K562 (cell line): Measurements from ENCODE around the gene SLC39A11. TPM values are rescaled to one million over a fixed set of nuclear protein-coding genes. Genes with fewer than 3 reads are reported as not detected.

ENCODE experiments used
- ATAC-seq: fragments of 200-7000 bp; cut with Tn5 transposase; 3 replicates; pipeline ENCODE4 v1.9.1; 2020; ENCODE audit warnings: moderate library complexity
- BruUV-seq: library from RNA; stranded (reverse); fragments of 400-500 nt; replicated peaks from 2 replicates; lab custom pipeline; 2021; lab: Mats Ljungman, UMichigan
- CTCF ChIA-PET: fragments of 300-600 bp; formaldehyde crosslinking; extraction: SDS; loops from one replicate; lab custom pipeline; 2021; ENCODE audit warnings: low intra/inter-chr PET ratio; lab: Yijun Ruan, JAX
- POLR2A ChIA-PET: fragments of 300-600, 350-650 bp; sonication (Branson Sonifier 250); formaldehyde crosslinking; extraction: SDS; loops from one replicate; lab custom pipeline; 2021; ENCODE audit warnings: antibody characterized with exemption, inconsistent platforms; lab: Yijun Ruan, JAX
- DNase-seq, 4 experiments: peaks; one replicate each; pipeline versions ENCODE4 v3.0.0 to v3.0.0-alpha.2; 2011 to 2018; ENCODE audit warnings: low spot score in 3 of 4, mixed read lengths in 3 of 4; ENCODE audit errors: extremely low read depth in 1 of 4
- FAIRE-seq: peaks from 2 replicates; lab custom pipeline; 2011; peaks lifted over from hg19 to GRCh38; lab: Jason Lieb, UNC
- H2AFZ ChIP-seq: 2 replicates; pipeline ENCODE4 v1.6.0; 2011; ENCODE audit warnings: low read depth, low read length, control low read depth, inconsistent platforms
- H3K27ac ChIP-seq: fragments of 200-600 bp; 3 replicates; pipeline ENCODE4 v1.8.0; 2011; ENCODE audit warnings: low read depth, mild to moderate bottlenecking, control low read depth, inconsistent platforms, low read length, moderate library complexity, mixed read lengths; ENCODE audit errors: extremely low read depth
- H3K27me3 ChIP-seq, 2 experiments: fragments of 300-600 bp in 1 of 2; 2 replicates in 1 of 2; 3 replicates in 1 of 2; pipeline versions ENCODE4 v1.6.0 to v1.8.0; 2011; ENCODE audit warnings: inconsistent platforms in 2 of 2, low read length in 2 of 2, mild to moderate bottlenecking in 1 of 2, mixed read lengths in 1 of 2, moderate library complexity in 1 of 2; ENCODE audit not compliant: control insufficient read depth in 2 of 2, insufficient read depth in 2 of 2
- H3K36me3 ChIP-seq: fragments of 300-600 bp; 3 replicates; pipeline ENCODE4 v1.8.0; 2011; ENCODE audit warnings: mild to moderate bottlenecking, low read length, inconsistent platforms; ENCODE audit not compliant: control insufficient read depth, insufficient read depth
- H3K4me1 ChIP-seq, 2 experiments: fragments of 200-600 bp in 1 of 2; replicated peaks in 1 of 2; 2 replicates in 1 of 2; 3 replicates in 1 of 2; pipeline versions ENCODE4 v1.5.1 to v1.8.0; 2011; ENCODE audit warnings: inconsistent platforms in 2 of 2, low read length in 2 of 2, mild to moderate bottlenecking in 1 of 2, mixed read lengths in 1 of 2, moderate library complexity in 1 of 2; ENCODE audit not compliant: control insufficient read depth in 2 of 2, insufficient read depth in 2 of 2
- H3K4me2 ChIP-seq: 2 replicates; pipeline ENCODE4 v1.6.1; 2011; ENCODE audit warnings: low read length, control low read depth, inconsistent platforms, mixed read lengths; ENCODE audit not compliant: insufficient read depth
- H3K4me3 ChIP-seq: fragments of 200-600 bp; sonication (generic), shearing (Covaris generic); 2 replicates; pipeline ENCODE4 v1.5.1; 2016; ENCODE audit warnings: control low read depth, inconsistent platforms
- H3K79me2 ChIP-seq: fragments of 200-600 bp; 3 replicates; pipeline ENCODE4 v1.8.0; 2011; ENCODE audit warnings: low read length, inconsistent platforms; ENCODE audit not compliant: control insufficient read depth, insufficient read depth
- H3K9ac ChIP-seq, 2 experiments: 2 replicates each; pipeline versions ENCODE4 v1.6.0 to v1.6.1; 2011; ENCODE audit warnings: low read depth in 2 of 2, low read length in 2 of 2, control low read depth in 1 of 2, inconsistent platforms in 1 of 2, mild to moderate bottlenecking in 1 of 2, mixed read lengths in 1 of 2; ENCODE audit not compliant: insufficient read depth in 1 of 2
- H3K9me1 ChIP-seq: one replicate; pipeline ENCODE4 v1.6.0; 2011; ENCODE audit warnings: inconsistent platforms, mild to moderate bottlenecking, low read length, moderate library complexity; ENCODE audit not compliant: control insufficient read depth, insufficient read depth
- H3K9me3 ChIP-seq: replicated peaks from 2 replicates; pipeline ENCODE4 v1.5.1; 2011; ENCODE audit warnings: low read depth, low read length, inconsistent platforms; ENCODE audit not compliant: control insufficient read depth, insufficient read depth
- H4K20me1 ChIP-seq: replicated peaks from 2 replicates; pipeline ENCODE4 v1.6.1; 2011; ENCODE audit warnings: low read length, inconsistent platforms, mixed read lengths; ENCODE audit not compliant: control insufficient read depth, insufficient read depth
- ASH1L ChIP-seq: fragments of 450-650 bp; IDR thresholded peaks from 2 replicates; pipeline ENCODE4 v1.6.1; 2018; ENCODE audit warnings: borderline replicate concordance, mild to moderate bottlenecking, low read depth; ENCODE audit not compliant: partially characterized antibody
- ATF7 ChIP-seq: fragments of 450-650 bp; IDR thresholded peaks from 2 replicates; pipeline ENCODE4 v1.7.1; 2014; ENCODE audit warnings: mild to moderate bottlenecking, moderate library complexity
- CHD1 ChIP-seq: fragments of 200-600 bp; sonication (generic); IDR thresholded peaks from one replicate; pipeline ENCODE4 v1.6.1; 2012; ENCODE audit warnings: mild to moderate bottlenecking, moderate library complexity, low read length, inconsistent platforms
- CREB5 ChIP-seq: fragments of 250-450 bp; sonication (Bioruptor Pico); IDR thresholded peaks from 2 replicates; pipeline ENCODE4 v1.5.0; 2020; ENCODE audit warnings: mild to moderate bottlenecking
- CTCF ChIP-seq, 3 experiments: IDR thresholded peaks in 2 of 3; conservative IDR thresholded peaks in 1 of 3; 2 replicates each; pipeline ENCODE4 v1.5.1; 2011 to 2012; ENCODE audit warnings: low read length in 3 of 3, mild to moderate bottlenecking in 3 of 3, control low read depth in 2 of 3, improper control_type of control experiment in 1 of 3, inconsistent platforms in 1 of 3, low read depth in 1 of 3, mixed read lengths in 1 of 3, moderate library complexity in 1 of 3; ENCODE audit not compliant: insufficient read depth in 2 of 3
- DNMT1 ChIP-seq: fragments of 450-650 bp; IDR thresholded peaks from 2 replicates; pipeline ENCODE4 v1.6.1; 2016; ENCODE audit warnings: antibody characterized with exemption, mild to moderate bottlenecking
- TBP ChIP-seq: optimal IDR thresholded peaks from 2 replicates; pipeline ENCODE3; 2011; ENCODE audit warnings: low read depth, low read length, improper control_type of control experiment
- XRCC4 ChIP-seq: IDR thresholded peaks from one replicate; pipeline ENCODE4 v1.6.1; 2011; ENCODE audit not compliant: insufficient read depth, insufficient read length; ENCODE audit errors: extremely low read depth
- ZNF778 ChIP-seq: fragments of 450-650 bp; formaldehyde crosslinking; IDR thresholded peaks from 2 replicates; pipeline ENCODE4 v1.4.0; 2020; ENCODE audit warnings: mild to moderate bottlenecking, moderate library complexity
- WGBS: fragments of 100-300 bp; shearing (Covaris generic); methylation state at CpG from one replicate; pipeline ENCODE4 v1.1.6; 2016; ENCODE audit warnings: low coverage, mixed read lengths; ENCODE audit not compliant: insufficient coverage; ENCODE audit errors: missing lambda C conversion rate; 5-methylcytosine and 5-hydroxymethylcytosine counted together
- in situ Hi-C: fragments of 300-500 bp; cut with MboI; formaldehyde crosslinking; loops from 4 replicates; pipeline ENCODE4 v1.15.0; 2018; ENCODE audit warnings: inconsistent platforms, mixed read lengths
- intact Hi-C: fragments of 100-400 bp; cut with micrococcal nuclease; formaldehyde crosslinking; loops from 2 replicates; pipeline ENCODE4 v1.14.2; 2022
- polyA plus RNA-seq, 8 experiments: library from polyadenylated mRNA; depleted of rRNA in 4 of 8; stranded (reverse) in 5 of 8; unstranded in 3 of 8; fragments of >200 nt; fragmentation: Nextera tagmentation in 2 of 8; fragmentation: Illumina TruSeq in 1 of 8; extraction: Ambion mirVana in 2 of 8; extraction: Trizol in 1 of 8; gene quantifications; 2 replicates each; pipeline versions ENCODE4 v1.2.1 to v1.2.3, GENCODE V29; 2011 to 2014; ENCODE audit warnings: inconsistent platforms in 1 of 8, missing spikeins in 1 of 8
- total RNA-seq, 7 experiments: library from RNA; depleted of rRNA in 6 of 7; stranded (reverse); fragments of >200 nt in 6 of 7; fragmentation: Illumina TruSeq in 2 of 7; extraction: Trizol in 2 of 7; gene quantifications; 2 replicates each; pipeline versions ENCODE4 v1.2.1 to v1.2.3, GENCODE V29; 2011 to 2021; ENCODE audit warnings: low replicate concordance in 1 of 7
- TF ChIP-seq, protein P1 (sequence below): fragments of 450-650 bp; IDR thresholded peaks from 2 replicates; pipeline ENCODE4 v1.6.1; 2016; ENCODE audit warnings: low read depth, mild to moderate bottlenecking, moderate library complexity
- TF ChIP-seq, protein P2 (sequence below): fragments of 250-450 bp; sonication (Bioruptor Pico); IDR thresholded peaks from 2 replicates; pipeline ENCODE4 v1.5.0; 2021

SLC39A11 gene
- total and polyA plus RNA-seq, 9 of the 15 experiments (the other 6 are each of a cell fraction or from before 2014, with no cell fraction given) = 10.5 to 26.4 (median 13.4) TPM

GRCh38 chr17:73071066-73071999, 21.2 kb downstream of the SLC39A11 start:
- DNase-seq (no peak), ATAC-seq (no peak), FAIRE-seq (no peak)
- no peak overlapping the region for H3K9ac ChIP-seq
- H3K27me3 ChIP-seq = no peaks in the 10 kb centered on the region
- no peaks in the 10 kb centered on the region for H3K79me2 ChIP-seq
- no TSS peak for BruUV-seq
- H3K27ac ChIP-seq = no peak overlapping the region
- no peak overlapping the region for H3K4me3 ChIP-seq
- ChIA-PET POLR2A (interaction anchor here (1.6 kb wide), 1 partner anchor 19 kb away, joined by 7 read pairs; no protein-coding TSS in a partner anchor), CTCF (no interaction called here)
- no peaks in the 10 kb centered on the region for H3K36me3 ChIP-seq
- no peaks in the 10 kb centered on the region for H3K9me3 ChIP-seq
- intact Hi-C loops (no loop called here), in situ Hi-C loops (no loop called here)
- H4K20me1 ChIP-seq = no peaks in the 10 kb centered on the region
- H3K9me1 ChIP-seq = no peaks in the 10 kb centered on the region
- H3K4me1 ChIP-seq = no peaks in the 10 kb centered on the region
- TF ChIP-seq ATF7 (no peak), ASH1L (no peak), XRCC4 (no peak), CREB5 (CRISPR knock-in tag) (no peak), TBP (no peak), CHD1 (no peak), DNMT1 (no peak), ZNF778 (no peak), CTCF (IDR thresholded peaks at IDR 0.05 in 2 of 3, conservative IDR thresholded peaks at IDR 0.05 in 1 of 3; ENCODE audit: insufficient read depth in 2 of 3, low read depth in 1 of 3, low read length in 3 of 3) (no peak)
- TF ChIP-seq, protein P1, sequence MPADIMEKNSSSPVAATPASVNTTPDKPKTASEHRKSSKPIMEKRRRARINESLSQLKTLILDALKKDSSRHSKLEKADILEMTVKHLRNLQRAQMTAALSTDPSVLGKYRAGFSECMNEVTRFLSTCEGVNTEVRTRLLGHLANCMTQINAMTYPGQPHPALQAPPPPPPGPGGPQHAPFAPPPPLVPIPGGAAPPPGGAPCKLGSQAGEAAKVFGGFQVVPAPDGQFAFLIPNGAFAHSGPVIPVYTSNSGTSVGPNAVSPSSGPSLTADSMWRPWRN = no peak
- TF ChIP-seq, protein P2, sequence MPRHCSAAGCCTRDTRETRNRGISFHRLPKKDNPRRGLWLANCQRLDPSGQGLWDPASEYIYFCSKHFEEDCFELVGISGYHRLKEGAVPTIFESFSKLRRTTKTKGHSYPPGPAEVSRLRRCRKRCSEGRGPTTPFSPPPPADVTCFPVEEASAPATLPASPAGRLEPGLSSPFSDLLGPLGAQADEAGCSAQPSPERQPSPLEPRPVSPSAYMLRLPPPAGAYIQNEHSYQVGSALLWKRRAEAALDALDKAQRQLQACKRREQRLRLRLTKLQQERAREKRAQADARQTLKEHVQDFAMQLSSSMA = no peak
- no peak overlapping the region for H2AFZ ChIP-seq
- 82% methylated on average over 8 of the region's 8 CpGs for WGBS
- H3K4me2 ChIP-seq = no peak overlapping the region
